ENCODE measurements around the gene BORCS5.

BORCS5 gene

GRCh38 chr12:12367482-12367998, 10.7 kb downstream of the BORCS5 start:
- H3K4me3 Mint-ChIP-seq = no peak overlapping the region
- no peak overlapping the region for H3K27ac Mint-ChIP-seq
- no peak for ATAC-seq
- no peaks in the 10 kb centered on the region for H3K9me3 Mint-ChIP-seq
- H3K4me1 Mint-ChIP-seq = peaks cover 33% of the 10 kb centered on the region
- peaks cover 48% of the 10 kb centered on the region for H3K36me3 Mint-ChIP-seq
- H3K27me3 Mint-ChIP-seq = no peaks in the 10 kb centered on the region

GRCh38 chr12:12372946-12373722, 16.3 kb downstream of the BORCS5 start:
- H3K27me3 Mint-ChIP-seq = no peaks in the 10 kb centered on the region
- ATAC-seq = no peak
- H3K4me3 Mint-ChIP-seq = no peak overlapping the region
- no peaks in the 10 kb centered on the region for H3K9me3 Mint-ChIP-seq
- no peak overlapping the region for H3K27ac Mint-ChIP-seq
- H3K4me1 Mint-ChIP-seq = peaks cover 15% of the 10 kb centered on the region
- peaks cover 45% of the 10 kb centered on the region for H3K36me3 Mint-ChIP-seq

- H3K27ac Mint-ChIP-seq = no peak overlapping the region
- ATAC-seq = peak; percentile 65
- no peaks in the 10 kb centered on the region for H3K9me3 Mint-ChIP-seq
These were observed 20.0 kb downstream of the BORCS5 start for GRCh38 chr12:12376646-12377448.

GRCh38 chr12:12378616-12379015, 21.7 kb downstream of the BORCS5 start:
- H3K4me1 Mint-ChIP-seq = peaks cover 11% of the 10 kb centered on the region
- H3K36me3 Mint-ChIP-seq = peaks cover 32% of the 10 kb centered on the region
- H3K27ac Mint-ChIP-seq = no peak overlapping the region
- H3K27me3 Mint-ChIP-seq = no peaks in the 10 kb centered on the region
- no peak overlapping the region for H3K4me3 Mint-ChIP-seq
- ATAC-seq = no peak
- no peaks in the 10 kb centered on the region for H3K9me3 Mint-ChIP-seq

More at GRCh38 chr12:12376646-12377448, 20.0 kb downstream of the BORCS5 start:
- no peaks in the 10 kb centered on the region for H3K27me3 Mint-ChIP-seq
- peaks cover 11% of the 10 kb centered on the region for H3K4me1 Mint-ChIP-seq
- H3K4me3 Mint-ChIP-seq = no peak overlapping the region
- H3K36me3 Mint-ChIP-seq = peaks cover 29% of the 10 kb centered on the region

- H3K9me3 Mint-ChIP-seq = no peaks in the 10 kb centered on the region
- H3K27ac Mint-ChIP-seq = peak overlapping the region; percentile 79
- H3K4me1 Mint-ChIP-seq = peaks cover 11% of the 10 kb centered on the region
- H3K27me3 Mint-ChIP-seq = no peaks in the 10 kb centered on the region
- no peak overlapping the region for H3K4me3 Mint-ChIP-seq
- ATAC-seq = peak; percentile 69
- H3K36me3 Mint-ChIP-seq = peaks cover 43% of the 10 kb centered on the region
These were observed 23.2 kb downstream of the BORCS5 start for GRCh38 chr12:12379831-12380730.

GRCh38 chr12:12380949-12381593, 24.2 kb downstream of the BORCS5 start:
- Mint-ChIP-seq H3K4me3 (no peak overlapping the region), H3K9me3 (no peaks in the 10 kb centered on the region), H3K4me1 (peaks cover 11% of the 10 kb centered on the region)

GRCh38 chr12:12381982-12382381, 25.1 kb downstream of the BORCS5 start:
- Mint-ChIP-seq H3K27ac (peak overlapping the region; percentile 40), H3K4me1 (peaks cover 11% of the 10 kb centered on the region), H3K4me3 (no peak overlapping the region), H3K27me3 (no peaks in the 10 kb centered on the region), H3K36me3 (peaks cover 45% of the 10 kb centered on the region), H3K9me3 (no peaks in the 10 kb centered on the region)
- no peak for ATAC-seq

More at GRCh38 chr12:12380949-12381593, 24.2 kb downstream of the BORCS5 start:
- no peaks in the 10 kb centered on the region for H3K27me3 Mint-ChIP-seq
- no peak for ATAC-seq
- peak overlapping the region; percentile 40 for H3K27ac Mint-ChIP-seq
- peaks cover 45% of the 10 kb centered on the region for H3K36me3 Mint-ChIP-seq

- peaks cover 8% of the 10 kb centered on the region for H3K4me1 Mint-ChIP-seq
- ATAC-seq = no peak
These were observed 27.9 kb downstream of the BORCS5 start for GRCh38 chr12:12384571-12385340.

GRCh38 chr12:12387501-12387900, 30.6 kb downstream of the BORCS5 start:
- no peaks in the 10 kb centered on the region for H3K9me3 Mint-ChIP-seq
- no peaks in the 10 kb centered on the region for H3K4me1 Mint-ChIP-seq
- peaks cover 45% of the 10 kb centered on the region for H3K36me3 Mint-ChIP-seq
- H3K4me3 Mint-ChIP-seq = no peak overlapping the region
- no peak overlapping the region for H3K27ac Mint-ChIP-seq
- no peak for ATAC-seq
- H3K27me3 Mint-ChIP-seq = no peaks in the 10 kb centered on the region

More at GRCh38 chr12:12384571-12385340, 27.9 kb downstream of the BORCS5 start:
- Mint-ChIP-seq H3K27ac (no peak overlapping the region), H3K9me3 (no peaks in the 10 kb centered on the region), H3K27me3 (no peaks in the 10 kb centered on the region), H3K4me3 (no peak overlapping the region), H3K36me3 (peaks cover 51% of the 10 kb centered on the region)

GRCh38 chr12:12392413-12392812, 35.5 kb downstream of the BORCS5 start:
- H3K4me3 Mint-ChIP-seq = no peak overlapping the region
- peaks cover 25% of the 10 kb centered on the region for H3K36me3 Mint-ChIP-seq
- ATAC-seq = no peak
- no peaks in the 10 kb centered on the region for H3K9me3 Mint-ChIP-seq
- H3K27ac Mint-ChIP-seq = no peak overlapping the region
- no peaks in the 10 kb centered on the region for H3K4me1 Mint-ChIP-seq
- no peaks in the 10 kb centered on the region for H3K27me3 Mint-ChIP-seq

GRCh38 chr12:12393171-12393570, 36.3 kb downstream of the BORCS5 start:
- no peak for ATAC-seq
- H3K4me3 Mint-ChIP-seq = no peak overlapping the region
- no peaks in the 10 kb centered on the region for H3K4me1 Mint-ChIP-seq
- no peak overlapping the region for H3K27ac Mint-ChIP-seq
- H3K27me3 Mint-ChIP-seq = no peaks in the 10 kb centered on the region
- peaks cover 20% of the 10 kb centered on the region for H3K36me3 Mint-ChIP-seq
- H3K9me3 Mint-ChIP-seq = no peaks in the 10 kb centered on the region

- H3K36me3 Mint-ChIP-seq = peaks cover 27% of the 10 kb centered on the region
- peaks cover 2% of the 10 kb centered on the region for H3K9me3 Mint-ChIP-seq
- no peak overlapping the region for H3K27ac Mint-ChIP-seq
- ATAC-seq = no peak
- H3K27me3 Mint-ChIP-seq = no peaks in the 10 kb centered on the region
- no peak overlapping the region for H3K4me3 Mint-ChIP-seq
- H3K4me1 Mint-ChIP-seq = no peaks in the 10 kb centered on the region
These were observed 39.8 kb downstream of the BORCS5 start for GRCh38 chr12:12396694-12397093.

- Mint-ChIP-seq H3K4me3 (no peak overlapping the region), H3K9me3 (peaks cover 2% of the 10 kb centered on the region), H3K4me1 (no peaks in the 10 kb centered on the region), H3K36me3 (peaks cover 27% of the 10 kb centered on the region), H3K27ac (no peak overlapping the region), H3K27me3 (no peaks in the 10 kb centered on the region)
- ATAC-seq = no peak
These were observed 40.3 kb downstream of the BORCS5 start for GRCh38 chr12:12397184-12397583.
